A673 (cell line): ENCODE measurements around the gene DGAT2L6.

Experiments used
- EZH2 ChIP-seq: fragments of 200-600 bp; sonication (generic); IDR thresholded peaks from 2 replicates; pipeline ENCODE4 v1.6.1; 2017; ENCODE audit warnings: borderline replicate concordance, low read depth, mild to moderate bottlenecking, mixed read lengths, antibody characterized with exemption, low read length; ENCODE audit not compliant: poor library complexity, severe bottlenecking
- TF ChIP-seq, protein P1 (sequence below): fragments of 300-800, 200-600 bp; sonication (generic); conservative IDR thresholded peaks from 2 replicates; pipeline ENCODE4 v1.5.1; 2017; ENCODE audit warnings: low read depth, mild to moderate bottlenecking, antibody characterized with exemption, low read length, moderate library complexity, mixed read lengths

DNA sequence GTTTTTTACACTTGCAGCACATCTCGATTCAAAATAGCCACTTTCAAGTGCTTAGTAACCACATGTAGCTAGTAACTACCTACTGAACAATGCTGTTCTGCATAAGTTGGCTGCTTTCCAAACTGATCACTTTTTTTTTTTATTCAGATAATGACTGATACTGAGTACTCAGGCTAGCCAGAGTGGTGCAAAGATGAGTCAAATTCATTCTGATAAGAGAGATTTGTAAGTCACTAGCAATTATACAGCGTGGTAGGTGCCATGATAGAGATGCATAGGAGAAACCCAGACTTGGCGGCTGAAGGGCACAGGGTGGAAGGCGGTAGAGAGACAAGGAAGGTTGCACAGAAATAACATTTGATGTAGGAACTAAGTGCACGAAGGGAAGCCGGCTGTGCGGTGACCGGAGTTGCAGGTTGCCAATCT is 44.4 kb upstream of the DGAT2L6 start:
- TF ChIP-seq, protein P1, sequence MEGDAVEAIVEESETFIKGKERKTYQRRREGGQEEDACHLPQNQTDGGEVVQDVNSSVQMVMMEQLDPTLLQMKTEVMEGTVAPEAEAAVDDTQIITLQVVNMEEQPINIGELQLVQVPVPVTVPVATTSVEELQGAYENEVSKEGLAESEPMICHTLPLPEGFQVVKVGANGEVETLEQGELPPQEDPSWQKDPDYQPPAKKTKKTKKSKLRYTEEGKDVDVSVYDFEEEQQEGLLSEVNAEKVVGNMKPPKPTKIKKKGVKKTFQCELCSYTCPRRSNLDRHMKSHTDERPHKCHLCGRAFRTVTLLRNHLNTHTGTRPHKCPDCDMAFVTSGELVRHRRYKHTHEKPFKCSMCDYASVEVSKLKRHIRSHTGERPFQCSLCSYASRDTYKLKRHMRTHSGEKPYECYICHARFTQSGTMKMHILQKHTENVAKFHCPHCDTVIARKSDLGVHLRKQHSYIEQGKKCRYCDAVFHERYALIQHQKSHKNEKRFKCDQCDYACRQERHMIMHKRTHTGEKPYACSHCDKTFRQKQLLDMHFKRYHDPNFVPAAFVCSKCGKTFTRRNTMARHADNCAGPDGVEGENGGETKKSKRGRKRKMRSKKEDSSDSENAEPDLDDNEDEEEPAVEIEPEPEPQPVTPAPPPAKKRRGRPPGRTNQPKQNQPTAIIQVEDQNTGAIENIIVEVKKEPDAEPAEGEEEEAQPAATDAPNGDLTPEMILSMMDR, result no peak
- TF ChIP-seq EZH2, result no peak
